ENCODE measurements around the gene CRB3. TPM values are rescaled to one million over a fixed set of nuclear protein-coding genes. Genes with fewer than 3 reads are reported as not detected.

Gene CRB3
- total and polyA plus RNA-seq, 9 of the 15 experiments (the other 6 are each of a cell fraction or from before 2014, with no cell fraction given): 0.49 TPM; not detected in 8

DNA sequence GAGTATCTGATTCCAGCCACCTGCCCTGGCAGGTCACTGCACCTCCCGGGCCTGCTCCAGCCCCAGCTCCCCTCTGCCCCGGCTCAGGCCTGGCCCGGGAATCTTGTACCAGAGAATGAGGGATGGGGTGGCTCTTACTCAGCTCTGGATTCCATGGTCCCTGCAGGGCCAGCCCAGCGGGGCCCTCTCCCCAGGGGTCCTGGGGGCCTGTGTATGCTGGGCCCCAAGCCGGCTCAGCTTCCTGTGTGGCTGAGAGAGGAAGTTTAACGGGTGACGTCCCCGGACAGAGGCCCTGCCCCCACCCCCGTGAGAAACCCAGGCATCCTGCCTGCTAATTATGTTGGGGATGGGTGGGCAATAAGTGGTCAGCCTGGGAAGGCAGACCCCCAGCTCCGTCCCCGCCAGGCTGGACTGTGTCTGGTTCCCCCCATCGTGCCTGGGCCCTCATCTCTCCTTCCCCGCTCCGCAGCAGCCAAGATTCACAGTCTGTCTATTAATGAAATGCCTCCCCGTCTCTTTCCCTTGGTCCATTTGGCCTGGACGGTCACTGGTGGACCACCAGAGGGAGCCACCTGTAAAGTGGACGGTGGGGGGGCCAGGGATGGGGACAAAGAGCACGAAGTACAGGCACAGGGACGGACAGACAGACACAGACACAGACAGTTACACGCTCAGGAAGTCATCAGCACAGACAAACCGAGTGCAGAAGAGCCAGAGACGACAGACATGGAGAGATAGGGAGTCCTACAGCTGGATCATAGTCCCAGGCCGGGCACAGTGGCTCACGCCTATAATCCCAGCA is 17.7 kb downstream of the CRB3 start, which contains the start of gene DENND1C (continued):
- TF ChIP-seq, protein P1, sequence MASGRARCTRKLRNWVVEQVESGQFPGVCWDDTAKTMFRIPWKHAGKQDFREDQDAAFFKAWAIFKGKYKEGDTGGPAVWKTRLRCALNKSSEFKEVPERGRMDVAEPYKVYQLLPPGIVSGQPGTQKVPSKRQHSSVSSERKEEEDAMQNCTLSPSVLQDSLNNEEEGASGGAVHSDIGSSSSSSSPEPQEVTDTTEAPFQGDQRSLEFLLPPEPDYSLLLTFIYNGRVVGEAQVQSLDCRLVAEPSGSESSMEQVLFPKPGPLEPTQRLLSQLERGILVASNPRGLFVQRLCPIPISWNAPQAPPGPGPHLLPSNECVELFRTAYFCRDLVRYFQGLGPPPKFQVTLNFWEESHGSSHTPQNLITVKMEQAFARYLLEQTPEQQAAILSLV (tag; IDR thresholded peaks at IDR 0.05): no peak
- TF ChIP-seq SAFB2 (IDR thresholded peaks at IDR 0.05; ENCODE audit: borderline replicate concordance, low read depth, low read length, severe bottlenecking) (no peak), HMGN3 (IDR thresholded peaks at IDR 0.05; ENCODE audit: borderline replicate concordance, extremely low read depth, insufficient read length, low read depth, low read length) (no peak), PCBP1 (IDR thresholded peaks at IDR 0.05; ENCODE audit: low read depth, low read length, poor library complexity, severe bottlenecking) (no peak), FOXP1 (CRISPR knock-in tag; IDR thresholded peaks at IDR 0.05) (no peak), HSF4 (CRISPR knock-in tag; IDR thresholded peaks at IDR 0.05; ENCODE audit: borderline replicate concordance) (no peak), SMARCE1 (IDR thresholded peaks at IDR 0.05) (no peak), ZNF589 (CRISPR knock-in tag; IDR thresholded peaks at IDR 0.05; ENCODE audit: low read depth) (no peak), KDM2B (CRISPR knock-in tag; IDR thresholded peaks at IDR 0.05) (no peak), NR2F6 (CRISPR knock-in tag; IDR thresholded peaks at IDR 0.05) (no peak), ID3 (CRISPR knock-in tag; IDR thresholded peaks at IDR 0.05) (no peak), ID3 (tag; IDR thresholded peaks at IDR 0.05) (no peak), MCM5 (IDR thresholded peaks at IDR 0.05; ENCODE audit: low read depth) (no peak), PTBP1 (IDR thresholded peaks at IDR 0.05; ENCODE audit: low read depth, low read length) (no peak), ZFP36 (IDR thresholded peaks at IDR 0.05; ENCODE audit: low read depth, low read length, partially characterized antibody) (no peak), ZNF76 (CRISPR knock-in tag; IDR thresholded peaks at IDR 0.05; ENCODE audit: borderline replicate concordance) (no peak), SFPQ (IDR thresholded peaks at IDR 0.05; ENCODE audit: low read depth, low read length) (no peak), SMAD2 (IDR thresholded peaks at IDR 0.05; ENCODE audit: low read depth, low read length) (no peak), RBM15 (IDR thresholded peaks at IDR 0.05; ENCODE audit: insufficient read depth, low read length) (no peak), TEAD4 (IDR thresholded peaks at IDR 0.05; ENCODE audit: low read length) (no peak), TEAD4 (CRISPR knock-in tag; IDR thresholded peaks at IDR 0.05; ENCODE audit: borderline replicate concordance) (no peak), ZEB2 (IDR thresholded peaks at IDR 0.05) (no peak), TAL1 (IDR thresholded peaks at IDR 0.05) (no peak)
- TF ChIP-seq, protein P2, sequence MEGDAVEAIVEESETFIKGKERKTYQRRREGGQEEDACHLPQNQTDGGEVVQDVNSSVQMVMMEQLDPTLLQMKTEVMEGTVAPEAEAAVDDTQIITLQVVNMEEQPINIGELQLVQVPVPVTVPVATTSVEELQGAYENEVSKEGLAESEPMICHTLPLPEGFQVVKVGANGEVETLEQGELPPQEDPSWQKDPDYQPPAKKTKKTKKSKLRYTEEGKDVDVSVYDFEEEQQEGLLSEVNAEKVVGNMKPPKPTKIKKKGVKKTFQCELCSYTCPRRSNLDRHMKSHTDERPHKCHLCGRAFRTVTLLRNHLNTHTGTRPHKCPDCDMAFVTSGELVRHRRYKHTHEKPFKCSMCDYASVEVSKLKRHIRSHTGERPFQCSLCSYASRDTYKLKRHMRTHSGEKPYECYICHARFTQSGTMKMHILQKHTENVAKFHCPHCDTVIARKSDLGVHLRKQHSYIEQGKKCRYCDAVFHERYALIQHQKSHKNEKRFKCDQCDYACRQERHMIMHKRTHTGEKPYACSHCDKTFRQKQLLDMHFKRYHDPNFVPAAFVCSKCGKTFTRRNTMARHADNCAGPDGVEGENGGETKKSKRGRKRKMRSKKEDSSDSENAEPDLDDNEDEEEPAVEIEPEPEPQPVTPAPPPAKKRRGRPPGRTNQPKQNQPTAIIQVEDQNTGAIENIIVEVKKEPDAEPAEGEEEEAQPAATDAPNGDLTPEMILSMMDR (IDR thresholded peaks at IDR 0.05 in 2 of 3, conservative IDR thresholded peaks at IDR 0.05 in 1 of 3; ENCODE audit: insufficient read depth in 2 of 3, low read depth in 1 of 3, low read length in 3 of 3): peak; percentile 82 to 90 (median 82)

Measured in K562 (cell line).